Adrenal gland (tissue), 12 donors: ENCODE results near the gene NCOA6. TPM values are rescaled to one million over a fixed set of nuclear protein-coding genes. Genes with fewer than 3 reads are reported as not detected.

Source experiments
- DNase-seq, 7 donors: peaks; one replicate each; pipeline ENCODE4 v3.0.0-alpha.2; 2019 to 2020
- H3K27ac ChIP-seq, 5 donors: fragments of 200-600 bp; sonication (generic) in 4 of 5; 1 replicate in 3 of 5; 2 replicates in 2 of 5; pipeline versions ENCODE4 v1.5.1 to v1.8.0; 2016 to 2020; ENCODE audit warnings: mild to moderate bottlenecking in 1 of 5
- H3K27me3 ChIP-seq: fragments of 200-600 bp; 2 replicates; pipeline ENCODE4 v1.8.0; 2021
- H3K36me3 ChIP-seq, 2 donors: fragments of 200-600 bp; replicated peaks in 1 of 2; 1 replicate in 1 of 2; 2 replicates in 1 of 2; pipeline versions ENCODE4 v1.5.1 to v1.8.0; 2018 to 2022
- H3K4me1 ChIP-seq, 2 donors: fragments of 200-600 bp; replicated peaks in 1 of 2; 1 replicate in 1 of 2; 2 replicates in 1 of 2; pipeline versions ENCODE4 v1.5.1 to v1.8.0; 2018 to 2021
- H3K4me3 ChIP-seq, 4 donors: fragments of 200-600 bp; sonication (generic) in 3 of 4; one replicate each; pipeline ENCODE4 v1.5.1; 2016 to 2018
- H3K9me3 ChIP-seq, 3 donors: fragments of 200-600 bp; sonication (generic) in 1 of 3; replicated peaks in 1 of 3; 1 replicate in 2 of 3; 2 replicates in 1 of 3; pipeline versions ENCODE4 v1.5.1 to v1.8.0; 2016 to 2021
- POLR2A ChIP-seq, 2 donors: fragments of 450-650 bp; IDR thresholded peaks; one replicate each; pipeline ENCODE4 v1.6.1; 2017; ENCODE audit warnings: antibody characterized with exemption in 2 of 2, mild to moderate bottlenecking in 2 of 2, moderate library complexity in 1 of 2
- WGBS, 4 donors: extraction: QIAGEN DNeasy Blood & Tissue Kit in 2 of 4; methylation state at CpG; one replicate each; pipeline versions ENCODE4 v1.1.5 to v1.1.7; 2013 to 2017; 5-methylcytosine and 5-hydroxymethylcytosine counted together
- intact Hi-C, 2 donors: fragments of 100-400 bp; cut with DNase I; formaldehyde crosslinking; loops; one replicate each; pipeline versions ENCODE4 v1.14.1 to v1.15.0; 2022 to 2023
- polyA plus RNA-seq, 3 donors: library from polyadenylated mRNA; stranded (reverse); fragments of 200-250 nt in 2 of 3; fragments of 350-450 nt in 1 of 3; fragmentation: Illumina TruSeq in 1 of 3; extraction: RNeasy Lipid Tissue Mini Kit (QIAGEN cat#74804) in 1 of 3; gene quantifications; one replicate each; pipeline ENCODE4 v1.2.3, GENCODE V29; 2013 to 2014
- total RNA-seq, 9 donors: library from RNA; depleted of rRNA in 4 of 9; stranded (reverse); fragments of >200 nt in 4 of 9; fragments of 120-200 nt in 1 of 9; fragmentation: NEBNext Ultra II Directional in 1 of 9; extraction: Animal tissue kit (Norgen Biotek cat#: 25700) in 1 of 9; gene quantifications; one replicate each; pipeline versions ENCODE4 v1.1.0 to v1.2.4, GENCODE V29; 2013 to 2023
- TF ChIP-seq, protein P1 (sequence below), 6 experiments: fragments of 450-650 bp in 4 of 6; fragments of 200-600 bp in 2 of 6; sonication (generic) in 1 of 6; IDR thresholded peaks; 1 replicate in 5 of 6; 2 replicates in 1 of 6; pipeline versions ENCODE4 v1.5.1 to v1.8.0; 2016 to 2021; ENCODE audit warnings: antibody characterized with exemption in 6 of 6, mild to moderate bottlenecking in 2 of 6, moderate library complexity in 1 of 6
- donor health status: healthy with polysubstance abuse.
- donor health status: Bipolar disorder and iron deficiency.
- donor health status: DM: yes; HTN: yes; CAD: no.
- donor health status: DM: no; HTN: no; CAD: no.
- donor health status: DM: no; HTN: no; CAD: no.
- donor health status: DM: yes; HTN: yes; CAD: no.

Gene NCOA6
- total and polyA plus RNA-seq, 12 donors: 12.2 to 58.2 (median 21.7) TPM

DNA sequence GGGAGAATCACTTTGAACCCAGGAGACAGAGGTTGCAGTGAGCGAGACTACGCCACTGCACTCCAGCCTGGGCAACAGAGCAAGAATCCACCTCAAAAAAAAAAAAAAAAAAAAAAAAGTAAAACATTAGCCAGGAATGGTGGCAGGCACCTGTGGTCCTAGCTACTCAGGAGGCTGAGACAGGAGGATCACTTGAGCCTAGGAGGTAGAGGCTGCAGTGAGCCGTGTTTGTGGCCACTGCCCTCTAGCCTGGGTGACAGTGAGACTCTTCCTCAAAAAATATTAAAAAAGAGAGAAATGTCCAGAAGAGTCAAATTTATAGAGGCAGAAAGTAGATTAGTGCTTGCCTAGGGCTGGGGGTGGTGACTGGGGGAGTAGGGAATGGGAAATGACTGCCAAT, 141.8 kb downstream of the NCOA6 start:
- TF ChIP-seq, protein P1, sequence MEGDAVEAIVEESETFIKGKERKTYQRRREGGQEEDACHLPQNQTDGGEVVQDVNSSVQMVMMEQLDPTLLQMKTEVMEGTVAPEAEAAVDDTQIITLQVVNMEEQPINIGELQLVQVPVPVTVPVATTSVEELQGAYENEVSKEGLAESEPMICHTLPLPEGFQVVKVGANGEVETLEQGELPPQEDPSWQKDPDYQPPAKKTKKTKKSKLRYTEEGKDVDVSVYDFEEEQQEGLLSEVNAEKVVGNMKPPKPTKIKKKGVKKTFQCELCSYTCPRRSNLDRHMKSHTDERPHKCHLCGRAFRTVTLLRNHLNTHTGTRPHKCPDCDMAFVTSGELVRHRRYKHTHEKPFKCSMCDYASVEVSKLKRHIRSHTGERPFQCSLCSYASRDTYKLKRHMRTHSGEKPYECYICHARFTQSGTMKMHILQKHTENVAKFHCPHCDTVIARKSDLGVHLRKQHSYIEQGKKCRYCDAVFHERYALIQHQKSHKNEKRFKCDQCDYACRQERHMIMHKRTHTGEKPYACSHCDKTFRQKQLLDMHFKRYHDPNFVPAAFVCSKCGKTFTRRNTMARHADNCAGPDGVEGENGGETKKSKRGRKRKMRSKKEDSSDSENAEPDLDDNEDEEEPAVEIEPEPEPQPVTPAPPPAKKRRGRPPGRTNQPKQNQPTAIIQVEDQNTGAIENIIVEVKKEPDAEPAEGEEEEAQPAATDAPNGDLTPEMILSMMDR (IDR thresholded peaks at IDR 0.05): no peak
- no peak for TF ChIP-seq POLR2A (IDR thresholded peaks at IDR 0.05)
- Histone ChIP-seq H3K9me3 (no peaks in the 10 kb centered on the region), H3K27me3 (no peaks in the 10 kb centered on the region), H3K4me1 (no peaks in the 10 kb centered on the region), H3K4me3 (no peak overlapping the region), H3K36me3 (no peaks in the 10 kb centered on the region), H3K27ac (no peak overlapping the region)
- 85 to 92% (median 88%) methylated on average over 3 of the region's 3 CpGs for WGBS, 4 donors
- DNase-seq: no peak
- intact Hi-C loops: no loop called here

DNA sequence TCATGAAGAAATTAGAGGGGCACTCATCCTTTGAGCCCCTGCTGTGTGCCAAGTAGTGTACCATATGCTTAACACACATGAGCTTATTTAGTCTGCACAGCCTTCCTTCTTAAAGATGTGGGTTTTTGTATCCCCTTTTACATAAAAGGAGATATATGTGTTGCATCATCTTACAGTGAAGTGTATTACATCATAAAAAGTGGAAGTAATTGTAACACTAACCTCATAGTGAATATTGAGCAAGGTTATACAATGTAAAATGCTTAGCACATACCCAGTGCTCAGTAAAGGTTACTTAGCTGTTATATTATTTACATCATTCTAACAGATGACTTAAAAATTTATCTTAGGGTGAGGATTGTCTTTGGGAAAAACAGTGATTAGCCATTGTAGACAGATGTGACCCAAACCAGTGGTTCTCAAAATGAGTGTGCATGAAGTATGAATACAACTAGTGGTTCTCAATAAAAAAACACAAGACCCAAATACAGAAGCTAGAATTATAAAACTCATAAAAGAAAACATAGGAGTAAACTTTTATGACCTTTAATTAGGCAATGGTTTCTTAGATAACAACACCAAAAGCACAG, 144.8 kb downstream of the NCOA6 start:
- intact Hi-C loops: no loop called here
- Histone ChIP-seq H3K27ac (no peak overlapping the region), H3K4me1 (peaks cover 4 to 11% of the 10 kb centered on the region in 2 donors), H3K27me3 (no peaks in the 10 kb centered on the region), H3K4me3 (no peak overlapping the region), H3K9me3 (no peaks in the 10 kb centered on the region), H3K36me3 (no peaks in the 10 kb centered on the region)
- DNase-seq: no peak
- TF ChIP-seq POLR2A (IDR thresholded peaks at IDR 0.05): no peak
- TF ChIP-seq, protein P1 (IDR thresholded peaks at IDR 0.05): no peak

DNA sequence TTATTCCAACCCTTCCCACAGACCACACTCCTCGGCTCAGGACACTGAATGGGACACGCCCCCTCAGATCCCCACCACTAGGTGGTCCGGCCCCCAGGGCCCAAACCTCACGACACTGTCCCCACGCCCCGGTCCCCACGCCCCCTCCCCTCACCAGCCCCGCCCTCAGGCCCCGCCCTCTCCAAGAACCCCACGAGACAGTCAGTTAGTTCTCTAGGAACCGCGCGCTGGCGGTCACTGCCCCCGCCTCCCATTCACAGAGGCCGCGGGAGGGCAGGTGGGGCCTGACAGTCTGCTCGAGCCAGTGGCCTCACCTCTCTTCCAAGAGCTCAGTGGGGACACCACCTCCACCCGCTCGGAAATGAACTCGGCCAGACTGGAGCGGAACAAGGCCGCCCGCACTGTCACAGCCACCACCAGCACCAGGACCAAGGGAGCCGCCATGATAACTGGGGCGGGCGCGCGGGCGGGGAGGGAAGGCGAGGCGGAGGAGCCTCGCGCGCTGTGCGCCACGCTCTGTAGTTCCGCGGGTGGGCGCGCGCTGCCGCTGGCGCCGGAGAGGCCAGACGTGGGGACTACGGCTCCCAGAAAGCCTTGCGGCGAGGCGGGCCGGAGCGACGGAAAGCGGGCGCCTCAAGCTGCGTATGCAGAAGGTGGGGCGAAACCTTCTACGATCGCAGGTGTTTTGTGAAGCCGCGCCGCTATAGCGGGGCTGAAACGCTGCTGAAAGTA, 148.6 kb downstream of the NCOA6 start, which contains the start of gene PIGU:
Gene PIGU (minus strand): TSS at position 451 of the 732 bp plus-strand sequence. CDS start 7 bp downstream, at position 444.
- DNase-seq: peak; percentile 95 to 97 (median 95)
- no peaks in the 10 kb centered on the region for H3K9me3 ChIP-seq
- no peaks in the 10 kb centered on the region for H3K36me3 ChIP-seq
- no peaks in the 10 kb centered on the region for H3K27me3 ChIP-seq
- H3K4me3 ChIP-seq: peak within 1 kb of the TSS in 3 of 4 donors; percentile 75 to 90 (median 83)
- TF ChIP-seq POLR2A (IDR thresholded peaks at IDR 0.05): peak; percentile 1 to 74
- TF ChIP-seq, protein P1 (IDR thresholded peaks at IDR 0.05): peak in 5 of 6 experiments; percentile 10 to 46 (median 29)
- H3K4me1 ChIP-seq: peaks cover 4 to 14% of the 10 kb centered on the region in 2 donors
- intact Hi-C loops: no loop called here
- H3K27ac ChIP-seq: peak within 1 kb of the TSS in 4 of 5 donors; percentile 66 to 84 (median 76)
- 0 to 1% (median 1%) methylated on average over 25 to 64 of the region's 64 CpGs for WGBS, 4 donors

DNA sequence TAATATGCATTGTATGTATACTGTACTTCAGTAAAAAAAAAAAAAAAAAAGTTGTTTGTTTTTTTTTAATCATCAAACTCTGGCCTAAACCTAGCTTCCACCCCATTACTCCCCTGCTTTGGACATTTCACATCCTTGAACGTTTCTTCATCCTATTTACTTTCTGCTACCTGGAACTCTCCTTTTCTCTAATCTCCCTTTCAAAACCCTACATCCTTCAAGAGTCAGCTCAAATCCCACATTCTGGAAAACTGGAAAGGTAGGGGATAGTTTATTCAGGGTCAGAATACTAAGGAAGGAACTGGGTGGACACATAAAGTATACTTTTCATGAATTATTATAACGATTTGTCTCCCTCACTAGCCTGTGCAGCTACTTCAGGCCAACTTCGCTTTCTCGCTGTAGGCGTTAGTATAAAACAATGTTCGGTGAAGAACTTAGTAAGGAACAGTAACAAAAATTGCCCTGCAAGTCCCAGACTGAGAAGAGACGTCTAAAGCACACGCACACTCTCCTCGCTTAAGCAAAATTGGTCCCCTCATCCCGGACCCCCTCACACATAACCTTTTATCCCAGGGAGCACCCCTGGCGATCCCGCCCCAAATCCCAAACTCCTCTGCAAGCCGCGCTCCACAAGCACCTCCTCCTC, 149.3 kb downstream of the NCOA6 start:
- Histone ChIP-seq H3K36me3 (no peaks in the 10 kb centered on the region), H3K4me1 (peaks cover 4 to 14% of the 10 kb centered on the region in 2 donors), H3K27ac (peak overlapping the region in 4 of 5 donors; percentile 66 to 84 (median 76)), H3K4me3 (peak overlapping the region in 2 of 4 donors; percentile 83 to 90), H3K9me3 (no peaks in the 10 kb centered on the region), H3K27me3 (no peaks in the 10 kb centered on the region)
- 0 to 1% (median 1%) methylated on average over 14 of the region's 14 CpGs for WGBS, 4 donors
- no peak for DNase-seq
- intact Hi-C loops: no loop called here
- TF ChIP-seq POLR2A (IDR thresholded peaks at IDR 0.05): no peak
- TF ChIP-seq, protein P1 (IDR thresholded peaks at IDR 0.05): no peak
